Transverse colon (tissue), 4 donors: Measurements from ENCODE around the gene MDFIC. TPM values are rescaled to one million over a fixed set of nuclear protein-coding genes. Genes with fewer than 3 reads are reported as not detected.
A peak's percentile ranks its signal among the peaks of the same experiment; 100 is the strongest.

Source experiments
- DNase-seq: peaks from one replicate; pipeline ENCODE4 v3.0.0-alpha.2; 2019
- H3K27ac ChIP-seq, 4 donors: fragments of 200-600 bp; sonication (generic); 2 replicates each; pipeline ENCODE4 v1.5.1; 2016 to 2018; ENCODE audit warnings: inconsistent platforms in 4 of 4
- H3K27me3 ChIP-seq: fragments of 200-600 bp; sonication (generic); 2 replicates; pipeline ENCODE4 v1.5.1; 2017; ENCODE audit warnings: inconsistent platforms
- H3K36me3 ChIP-seq, 4 donors: fragments of 200-600 bp; sonication (generic); 2 replicates each; pipeline ENCODE4 v1.5.1; 2017 to 2019; ENCODE audit warnings: inconsistent platforms in 4 of 4
- H3K4me1 ChIP-seq, 4 donors: fragments of 200-600 bp; sonication (generic); 2 replicates each; pipeline ENCODE4 v1.5.1; 2017 to 2020; ENCODE audit warnings: inconsistent platforms in 4 of 4
- H3K4me3 ChIP-seq, 4 donors: fragments of 200-600 bp; sonication (generic); 1 replicate in 1 of 4; 2 replicates in 3 of 4; pipeline versions ENCODE4 v1.5.1 to v1.6.1; 2017 to 2019; ENCODE audit warnings: inconsistent platforms in 4 of 4
- H3K9me3 ChIP-seq, 2 donors: fragments of 200-600 bp; sonication (generic); 2 replicates each; pipeline ENCODE4 v1.5.1; 2017 to 2019; ENCODE audit warnings: inconsistent platforms in 2 of 2
- EP300 ChIP-seq: sonication (generic); formaldehyde crosslinking; IDR thresholded peaks from one replicate; pipeline ENCODE4 v1.6.1; 2017; ENCODE audit warnings: antibody characterized with exemption, low read depth
- POLR2A ChIP-seq: fragments of 450-650 bp; IDR thresholded peaks from one replicate; pipeline ENCODE4 v1.6.1; 2016; ENCODE audit warnings: antibody characterized with exemption, mild to moderate bottlenecking, moderate library complexity
- POLR2AphosphoS5 ChIP-seq, 3 donors: sonication (generic); formaldehyde crosslinking; IDR thresholded peaks; one replicate each; pipeline ENCODE4 v1.6.1; 2016; ENCODE audit warnings: antibody characterized with exemption in 3 of 3
- WGBS, 2 donors: methylation state at CpG; one replicate each; pipeline ENCODE4 v1.1.5; 2018; ENCODE audit warnings: low coverage in 1 of 2; 5-methylcytosine and 5-hydroxymethylcytosine counted together
- in situ Hi-C, 4 donors: fragments of 200-750 bp; cut with MboI; loops; one replicate each; pipeline versions ENCODE4 v1.15.0 to v1.15.1; 2017; ENCODE audit warnings: low sequenced_read_pairs in 3 of 4, low pct_ligation_motif_present in 1 of 4, low pct_unique_long_range_greater_than_20kb in 1 of 4
- intact Hi-C: fragments of 100-400 bp; cut with DNase I; formaldehyde crosslinking; loops from one replicate; pipeline ENCODE4 v1.15.1; 2023; ENCODE audit warnings: low total_unique reads
- total RNA-seq, 4 donors: library from RNA; depleted of rRNA; stranded (reverse); fragments of >200 nt; gene quantifications; one replicate each; pipeline ENCODE4 v1.1.0, GENCODE V29; 2016
- TF ChIP-seq, protein P1 (sequence below), 5 experiments: fragments of 200-600 bp in 3 of 5; fragments of 450-650 bp in 2 of 5; sonication (generic) in 3 of 5; IDR thresholded peaks; 1 replicate in 2 of 5; 2 replicates in 3 of 5; pipeline ENCODE4 v1.5.1; 2016 to 2017; ENCODE audit warnings: antibody characterized with exemption in 5 of 5, inconsistent platforms in 3 of 5, mild to moderate bottlenecking in 2 of 5, moderate library complexity in 1 of 5

MDFIC gene
- total RNA-seq, 4 donors from 2014 or later, result 4.5 to 14.8 (median 9.6) TPM

GRCh38 chr7:114925434-114925833 is 3.5 kb downstream of the MDFIC start:
- peak overlapping the region in 2 of 4 donors; percentile 6 to 27 for H3K27ac ChIP-seq

DNA sequence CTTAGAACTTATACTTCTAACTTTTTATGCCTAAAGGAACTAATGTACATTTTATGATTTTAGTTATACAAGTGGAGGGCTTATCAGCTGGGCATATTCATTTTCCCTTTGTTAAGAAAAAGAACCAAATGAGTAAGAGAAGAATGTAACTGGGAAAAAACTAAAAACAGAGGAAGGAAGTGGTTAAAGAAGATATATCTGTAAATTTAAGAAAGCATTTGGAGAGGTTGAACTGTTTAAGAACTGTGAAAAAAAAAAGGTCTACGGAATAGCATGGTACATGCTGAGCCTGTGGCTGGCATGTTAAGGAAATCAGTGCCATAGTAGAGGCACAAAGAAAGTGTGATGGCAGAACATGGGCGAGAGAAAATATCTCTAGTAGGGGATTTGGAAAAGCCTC is 6.2 kb downstream of the MDFIC start:
- in situ Hi-C loops, result no loop called here
- Histone ChIP-seq H3K4me3 (no peak overlapping the region), H3K27me3 (no peaks in the 10 kb centered on the region), H3K27ac (no peak overlapping the region), H3K36me3 (no peaks in the 10 kb centered on the region), H3K9me3 (no peaks in the 10 kb centered on the region), H3K4me1 (peaks cover 0 to 49% (median 22%) of the 10 kb centered on the region in 4 donors)
- 44 to 100% methylated on average over 1 to 2 of the region's 2 CpGs for WGBS, 2 donors
- no peak for DNase-seq
- intact Hi-C loops, result loop anchor here (10.0 kb wide), 1 partner anchor 843 kb away; no protein-coding TSS in a partner anchor
- no peak for TF ChIP-seq POLR2A
- no peak for TF ChIP-seq POLR2AphosphoS5 (IDR thresholded peaks at IDR 0.05)
- TF ChIP-seq, protein P1, sequence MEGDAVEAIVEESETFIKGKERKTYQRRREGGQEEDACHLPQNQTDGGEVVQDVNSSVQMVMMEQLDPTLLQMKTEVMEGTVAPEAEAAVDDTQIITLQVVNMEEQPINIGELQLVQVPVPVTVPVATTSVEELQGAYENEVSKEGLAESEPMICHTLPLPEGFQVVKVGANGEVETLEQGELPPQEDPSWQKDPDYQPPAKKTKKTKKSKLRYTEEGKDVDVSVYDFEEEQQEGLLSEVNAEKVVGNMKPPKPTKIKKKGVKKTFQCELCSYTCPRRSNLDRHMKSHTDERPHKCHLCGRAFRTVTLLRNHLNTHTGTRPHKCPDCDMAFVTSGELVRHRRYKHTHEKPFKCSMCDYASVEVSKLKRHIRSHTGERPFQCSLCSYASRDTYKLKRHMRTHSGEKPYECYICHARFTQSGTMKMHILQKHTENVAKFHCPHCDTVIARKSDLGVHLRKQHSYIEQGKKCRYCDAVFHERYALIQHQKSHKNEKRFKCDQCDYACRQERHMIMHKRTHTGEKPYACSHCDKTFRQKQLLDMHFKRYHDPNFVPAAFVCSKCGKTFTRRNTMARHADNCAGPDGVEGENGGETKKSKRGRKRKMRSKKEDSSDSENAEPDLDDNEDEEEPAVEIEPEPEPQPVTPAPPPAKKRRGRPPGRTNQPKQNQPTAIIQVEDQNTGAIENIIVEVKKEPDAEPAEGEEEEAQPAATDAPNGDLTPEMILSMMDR (IDR thresholded peaks at IDR 0.05), result no peak
- TF ChIP-seq EP300, result no peak

More at GRCh38 chr7:114925434-114925833, 3.5 kb downstream of the MDFIC start:
- Histone ChIP-seq H3K4me3 (no peak overlapping the region), H3K9me3 (no peaks in the 10 kb centered on the region), H3K27me3 (no peaks in the 10 kb centered on the region), H3K4me1 (peaks cover 0 to 23% (median 16%) of the 10 kb centered on the region in 4 donors), H3K36me3 (no peaks in the 10 kb centered on the region)
- no peak for DNase-seq
- intact Hi-C loops, result loop anchor here (10.0 kb wide), 1 partner anchor 841 kb away; no protein-coding TSS in a partner anchor
- in situ Hi-C loops, result no loop called here
- TF ChIP-seq, protein P1 (IDR thresholded peaks at IDR 0.05), result no peak
- TF ChIP-seq POLR2A (no peak), EP300 (no peak), POLR2AphosphoS5 (IDR thresholded peaks at IDR 0.05) (no peak)

DNA sequence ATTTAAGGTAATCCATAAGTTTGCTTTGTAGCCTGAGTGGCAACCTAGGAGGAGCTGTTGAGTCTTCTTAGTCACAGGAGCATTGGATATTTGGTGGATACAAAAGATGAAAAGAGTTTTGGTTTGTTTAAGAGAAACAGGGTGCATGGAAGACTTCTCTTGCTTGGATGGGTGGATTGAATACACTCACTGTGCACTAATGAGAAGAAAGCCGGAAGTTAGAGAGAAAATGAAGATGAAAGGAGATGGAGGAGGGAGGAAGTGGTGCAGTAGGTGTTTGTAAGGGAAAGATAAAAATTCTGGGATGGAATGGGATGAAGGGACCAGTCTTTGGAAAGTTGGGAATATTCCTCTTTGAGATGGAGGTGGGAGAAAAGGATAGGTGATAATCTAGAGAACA is 7.7 kb downstream of the MDFIC start:
- TF ChIP-seq EP300 (no peak), POLR2A (no peak), POLR2AphosphoS5 (IDR thresholded peaks at IDR 0.05) (no peak)
- TF ChIP-seq, protein P1 (IDR thresholded peaks at IDR 0.05), result no peak
- in situ Hi-C loops (no loop called here), intact Hi-C loops (loop anchor here (10.0 kb wide), 1 partner anchor 845 kb away; no protein-coding TSS in a partner anchor)
- H3K27me3 ChIP-seq, result no peaks in the 10 kb centered on the region
- no peaks in the 10 kb centered on the region for H3K36me3 ChIP-seq
- 83 to 86% methylated on average over 1 of the region's 1 CpG for WGBS, 2 donors
- DNase-seq, result no peak
- no peak overlapping the region for H3K4me3 ChIP-seq
- H3K27ac ChIP-seq, result peak overlapping the region in 1 of 4 donors; percentile 34
- H3K4me1 ChIP-seq, result peaks cover 0 to 57% (median 21%) of the 10 kb centered on the region in 4 donors
- no peaks in the 10 kb centered on the region for H3K9me3 ChIP-seq

- Histone ChIP-seq H3K9me3 (no peaks in the 10 kb centered on the region), H3K36me3 (no peaks in the 10 kb centered on the region), H3K27ac (peak overlapping the region in 3 of 4 donors; percentile 34 to 57 (median 43)), H3K4me1 (peaks cover 0 to 61% (median 19%) of the 10 kb centered on the region in 4 donors), H3K4me3 (no peak overlapping the region), H3K27me3 (no peaks in the 10 kb centered on the region)
- 54 to 71% methylated on average over 4 of the region's 4 CpGs for WGBS, 2 donors
- in situ Hi-C loops, result no loop called here
- intact Hi-C loops, result no loop called here
- no peak for DNase-seq
- TF ChIP-seq POLR2A (no peak), EP300 (no peak), POLR2AphosphoS5 (IDR thresholded peaks at IDR 0.05) (no peak)
- TF ChIP-seq, protein P1 (IDR thresholded peaks at IDR 0.05), result no peak
These were observed 8.3 kb downstream of the MDFIC start for GRCh38 chr7:114930107-114930661.
